Measurements from ENCODE around the gene TRIM25. TPM values are rescaled to one million over a fixed set of nuclear protein-coding genes. Genes with fewer than 3 reads are reported as not detected.

Gene TRIM25
- total RNA-seq, 1 donor from 2014 or later = 35.5 TPM

GRCh38 chr17:56913000-56913311, 893 bp downstream of the TRIM25 start:
- FAIRE-seq = no peak

GRCh38 chr17:56912105-56912999, 1.5 kb downstream of the TRIM25 start:
- Histone ChIP-seq H3K36me3 (ENCODE audit: control insufficient read depth, insufficient read depth, low read length) (peaks cover 5% of the 10 kb centered on the region), H3K27me3 (ENCODE audit: control insufficient read depth, insufficient read depth, low read length) (no peaks in the 10 kb centered on the region), H3K4me3 (ENCODE audit: low read depth, low read length) (peak overlapping the region; percentile 99)
- DNase-seq (ENCODE audit: low read depth) (no peak), FAIRE-seq (no peak)
- TF ChIP-seq CTCF (IDR thresholded peaks at IDR 0.05; ENCODE audit: insufficient read depth, low read length, severe bottlenecking) = no peak

More at GRCh38 chr17:56913000-56913311, 893 bp downstream of the TRIM25 start:
- peak overlapping the region; percentile 99 for H3K4me3 ChIP-seq (ENCODE audit: low read depth, low read length)
- no peak for TF ChIP-seq CTCF (IDR thresholded peaks at IDR 0.05; ENCODE audit: insufficient read depth, low read length, severe bottlenecking)
- H3K27me3 ChIP-seq (ENCODE audit: control insufficient read depth, insufficient read depth, low read length) = no peaks in the 10 kb centered on the region
- DNase-seq (ENCODE audit: low read depth) = no peak
- H3K36me3 ChIP-seq (ENCODE audit: control insufficient read depth, insufficient read depth, low read length) = peaks cover 3% of the 10 kb centered on the region

GRCh38 chr17:56910509-56911235, 3.2 kb downstream of the TRIM25 start:
- no peak for TF ChIP-seq CTCF (IDR thresholded peaks at IDR 0.05; ENCODE audit: insufficient read depth, low read length, severe bottlenecking)
- Histone ChIP-seq H3K36me3 (ENCODE audit: control insufficient read depth, insufficient read depth, low read length) (peaks cover 7% of the 10 kb centered on the region), H3K4me3 (ENCODE audit: low read depth, low read length) (no peak overlapping the region), H3K27me3 (ENCODE audit: control insufficient read depth, insufficient read depth, low read length) (no peaks in the 10 kb centered on the region)
- no peak for DNase-seq (ENCODE audit: low read depth)
- no peak for FAIRE-seq

GRCh38 chr17:56909742-56910508, 3.9 kb downstream of the TRIM25 start:
- Histone ChIP-seq H3K4me3 (ENCODE audit: low read depth, low read length) (no peak overlapping the region), H3K36me3 (ENCODE audit: control insufficient read depth, insufficient read depth, low read length) (peaks cover 7% of the 10 kb centered on the region), H3K27me3 (ENCODE audit: control insufficient read depth, insufficient read depth, low read length) (no peaks in the 10 kb centered on the region)
- TF ChIP-seq CTCF (IDR thresholded peaks at IDR 0.05; ENCODE audit: insufficient read depth, low read length, severe bottlenecking) = no peak
- no peak for DNase-seq (ENCODE audit: low read depth)
- FAIRE-seq = no peak

GRCh38 chr17:56908001-56908542, 5.8 kb downstream of the TRIM25 start:
- FAIRE-seq (no peak), DNase-seq (ENCODE audit: low read depth) (no peak)
- Histone ChIP-seq H3K27me3 (ENCODE audit: control insufficient read depth, insufficient read depth, low read length) (no peaks in the 10 kb centered on the region), H3K36me3 (ENCODE audit: control insufficient read depth, insufficient read depth, low read length) (peaks cover 17% of the 10 kb centered on the region), H3K4me3 (ENCODE audit: low read depth, low read length) (no peak overlapping the region)
- TF ChIP-seq CTCF (IDR thresholded peaks at IDR 0.05; ENCODE audit: insufficient read depth, low read length, severe bottlenecking) = no peak

Data from bronchial epithelial cell (primary cell).